Iris pigment epithelial cell (primary cell): ENCODE data around the gene BFSP2.

Experiments
- DNase-seq: peaks from one replicate; pipeline ENCODE4 v3.0.0-alpha.2; 2011; ENCODE audit warnings: low read depth

BFSP2 gene, protein sequence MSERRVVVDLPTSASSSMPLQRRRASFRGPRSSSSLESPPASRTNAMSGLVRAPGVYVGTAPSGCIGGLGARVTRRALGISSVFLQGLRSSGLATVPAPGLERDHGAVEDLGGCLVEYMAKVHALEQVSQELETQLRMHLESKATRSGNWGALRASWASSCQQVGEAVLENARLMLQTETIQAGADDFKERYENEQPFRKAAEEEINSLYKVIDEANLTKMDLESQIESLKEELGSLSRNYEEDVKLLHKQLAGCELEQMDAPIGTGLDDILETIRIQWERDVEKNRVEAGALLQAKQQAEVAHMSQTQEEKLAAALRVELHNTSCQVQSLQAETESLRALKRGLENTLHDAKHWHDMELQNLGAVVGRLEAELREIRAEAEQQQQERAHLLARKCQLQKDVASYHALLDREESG

DNA sequence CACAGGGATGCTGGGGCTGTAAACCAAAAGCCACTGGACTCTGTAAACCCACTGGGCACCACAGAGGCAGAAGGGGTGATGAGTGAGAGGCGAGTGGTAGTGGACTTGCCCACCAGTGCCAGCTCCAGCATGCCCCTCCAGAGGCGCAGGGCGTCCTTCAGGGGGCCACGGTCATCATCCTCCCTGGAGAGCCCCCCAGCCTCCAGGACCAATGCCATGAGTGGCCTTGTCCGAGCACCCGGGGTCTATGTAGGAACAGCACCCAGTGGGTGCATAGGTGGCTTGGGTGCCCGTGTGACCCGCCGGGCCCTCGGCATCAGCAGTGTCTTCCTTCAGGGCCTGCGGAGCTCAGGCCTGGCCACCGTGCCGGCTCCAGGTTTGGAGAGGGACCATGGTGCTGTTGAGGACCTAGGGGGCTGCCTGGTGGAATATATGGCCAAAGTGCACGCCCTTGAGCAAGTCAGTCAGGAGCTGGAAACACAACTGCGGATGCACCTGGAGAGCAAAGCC is at the start of gene BFSP2:
Gene BFSP2, plus strand, starts transcription at position 51 of the 510 bp plus-strand sequence. Its CDS starts 28 bp downstream, at position 79.
- DNase-seq: no peak

DNA sequence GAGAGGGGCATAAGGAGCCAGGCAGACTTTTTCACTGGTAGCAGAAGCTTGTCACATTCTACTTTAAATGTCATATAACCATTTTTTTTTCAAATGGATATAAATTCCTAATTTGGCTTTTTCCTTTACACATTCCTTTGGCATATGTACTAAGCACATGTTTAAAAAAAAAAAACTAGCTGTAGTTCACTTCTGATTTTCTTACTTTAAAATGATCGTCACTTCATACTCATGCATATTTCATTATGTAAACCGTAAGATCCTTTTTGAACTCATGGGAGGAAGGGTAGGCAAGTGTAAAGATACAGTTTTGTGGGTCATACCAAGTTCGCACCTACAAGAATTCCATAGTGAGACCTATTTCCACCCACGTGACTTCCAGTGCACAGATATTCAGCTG is 45.1 kb upstream of the BFSP2 start:
- no peak for DNase-seq

DNA sequence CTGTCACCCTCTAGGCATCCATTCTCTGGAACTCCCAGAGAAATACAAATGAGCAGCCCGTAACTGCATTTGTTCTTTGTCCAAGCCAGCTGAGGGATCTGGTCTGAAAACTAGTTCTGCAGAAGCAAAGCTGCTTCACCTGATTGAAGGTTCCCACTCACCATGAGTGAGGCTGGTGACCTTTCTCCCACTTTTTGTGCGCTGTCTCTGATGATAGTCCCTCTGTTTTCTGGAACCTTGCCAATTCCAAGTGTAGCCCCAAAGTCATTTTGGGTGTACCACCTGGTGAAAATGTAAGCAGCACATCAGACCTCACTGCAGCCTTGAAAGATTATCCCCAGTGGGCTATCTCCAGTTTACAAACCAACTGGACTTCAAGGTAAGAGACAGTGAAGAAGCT is 39.4 kb upstream of the BFSP2 start:
- DNase-seq: no peak

DNA sequence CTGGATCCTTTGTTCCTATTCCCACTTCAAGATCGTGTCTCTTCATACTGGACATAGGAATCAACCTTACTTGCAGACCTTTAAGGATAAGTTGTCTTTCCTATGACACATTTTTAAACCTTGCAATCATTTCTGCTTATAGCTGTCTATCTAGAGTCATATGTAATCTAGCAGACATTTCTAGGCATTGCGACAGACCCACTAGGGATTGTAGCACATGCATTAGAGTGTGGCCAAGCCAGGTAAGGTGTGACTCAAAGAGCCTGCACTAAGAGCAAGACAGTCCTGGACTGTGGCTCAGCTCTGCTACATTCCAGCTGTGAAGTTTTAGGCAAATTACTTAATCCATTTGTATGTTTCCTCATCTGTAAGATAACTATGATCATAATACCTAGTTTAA is 38.8 kb upstream of the BFSP2 start:
- no peak for DNase-seq

DNA sequence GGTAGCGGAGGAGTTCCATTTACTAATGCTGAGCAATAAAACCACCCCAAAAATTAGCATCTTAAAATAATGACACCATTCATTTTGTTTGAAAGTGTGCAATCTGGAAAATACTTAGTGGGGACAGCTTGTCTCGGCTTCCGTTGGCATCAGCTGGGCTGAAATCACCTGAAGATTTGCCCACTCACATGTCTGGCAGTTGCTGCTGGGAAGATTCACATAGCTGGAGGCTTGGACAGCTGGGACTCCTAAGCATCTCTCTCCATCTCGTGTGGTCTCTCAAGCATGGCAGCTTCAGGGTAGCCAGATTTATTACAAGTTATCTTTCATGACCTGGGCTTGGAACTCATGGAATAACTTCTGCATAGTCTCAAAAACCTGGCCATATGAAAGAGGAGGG is 38.4 kb upstream of the BFSP2 start:
- DNase-seq: no peak

DNA sequence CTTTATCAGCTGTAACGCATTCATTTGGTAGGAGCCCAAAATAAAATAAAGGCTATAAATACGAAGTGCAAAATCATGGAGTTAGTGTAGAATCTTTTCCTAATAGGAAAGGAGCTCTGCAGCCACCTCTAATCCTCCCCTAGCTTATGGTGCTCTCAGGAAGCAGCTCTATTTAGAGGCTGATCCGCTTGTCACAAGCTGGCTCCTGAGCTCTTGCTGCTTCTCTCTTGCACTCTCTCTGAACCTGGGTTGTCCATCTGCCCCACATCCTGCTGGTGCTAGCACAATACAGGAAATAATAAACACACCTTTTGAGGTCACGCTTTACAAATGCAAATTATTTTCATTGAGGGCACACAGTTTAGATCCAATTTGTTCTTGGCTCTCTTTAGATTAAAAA is 37.3 kb upstream of the BFSP2 start:
- DNase-seq: no peak

DNA sequence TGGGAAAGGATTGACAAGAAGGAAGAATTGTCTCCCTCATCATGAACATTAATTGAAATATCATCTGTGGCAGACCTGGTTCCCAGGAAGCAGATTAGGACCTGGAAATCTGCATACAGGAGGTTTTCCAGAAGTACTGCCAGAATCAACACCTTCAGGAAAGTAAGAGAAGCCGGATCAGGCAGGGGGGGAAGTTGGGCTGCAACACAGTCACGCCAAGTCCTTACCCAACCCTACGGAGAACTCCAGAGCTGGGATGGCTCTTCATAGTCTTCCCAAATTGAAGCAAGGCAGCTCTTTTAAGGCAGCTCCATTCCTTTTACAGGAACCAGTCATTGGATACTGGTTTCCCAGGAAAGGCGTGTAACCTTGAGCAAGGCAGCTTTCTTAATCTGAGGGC is 35.2 kb upstream of the BFSP2 start:
- no peak for DNase-seq

DNA sequence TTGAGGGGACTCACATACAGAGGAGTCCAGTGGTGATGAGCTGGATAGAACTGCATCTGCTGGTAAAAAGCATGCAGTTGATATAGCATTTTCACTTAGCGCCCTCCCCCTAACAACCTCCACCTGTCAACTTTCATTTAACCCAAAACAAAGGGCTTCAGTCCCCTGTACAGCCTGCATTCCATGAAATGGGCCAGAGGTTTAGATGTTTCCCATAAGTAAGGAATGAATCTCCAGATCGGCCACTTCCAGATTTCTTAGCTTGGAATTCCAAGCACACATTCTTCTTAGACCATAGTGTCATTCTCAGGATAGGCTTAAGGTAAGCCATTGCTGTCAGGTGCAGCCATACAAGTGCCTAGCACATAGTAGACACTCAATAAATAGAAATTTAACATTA is 32.9 kb upstream of the BFSP2 start:
- no peak for DNase-seq

DNA sequence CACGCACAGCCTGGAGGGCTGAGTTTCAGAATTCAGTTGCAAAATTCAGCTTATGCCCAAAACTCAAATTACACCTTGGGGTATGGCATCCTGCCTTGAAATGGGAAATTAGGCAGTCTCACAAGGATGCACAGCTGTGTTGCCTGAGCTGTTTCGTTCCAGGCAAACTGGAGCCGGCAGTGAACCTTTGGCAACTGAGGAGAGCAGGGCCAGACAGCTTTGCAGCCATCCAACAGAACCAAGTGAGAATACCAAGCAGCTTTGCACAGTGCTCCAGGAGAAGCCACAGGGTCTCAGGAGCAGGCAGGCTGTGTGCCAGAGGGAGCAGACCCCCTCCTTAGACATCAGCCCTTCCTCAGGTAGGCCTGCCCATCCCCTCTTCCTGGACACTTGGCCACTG is 32.5 kb upstream of the BFSP2 start:
- DNase-seq: no peak

DNA sequence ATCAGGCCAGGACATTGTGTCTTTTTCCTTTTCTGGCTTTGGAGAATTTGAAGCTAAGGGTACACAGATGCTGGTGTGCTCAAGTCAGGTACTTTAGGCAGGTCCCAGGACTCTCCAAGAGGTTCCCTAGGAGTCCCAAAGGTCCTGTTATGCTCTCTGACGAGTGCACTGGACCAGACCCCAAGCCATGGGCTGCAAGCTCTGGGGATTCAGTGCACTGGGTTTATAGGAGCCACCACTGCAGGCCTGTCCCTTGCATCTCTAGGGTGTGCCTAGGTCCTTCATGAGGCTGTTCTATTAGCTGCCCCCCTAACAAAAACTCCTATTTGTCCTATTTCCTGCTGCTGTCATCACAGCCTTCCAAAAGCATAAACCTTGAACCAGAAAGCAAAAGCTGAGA is 31.9 kb upstream of the BFSP2 start:
- DNase-seq: no peak

DNA sequence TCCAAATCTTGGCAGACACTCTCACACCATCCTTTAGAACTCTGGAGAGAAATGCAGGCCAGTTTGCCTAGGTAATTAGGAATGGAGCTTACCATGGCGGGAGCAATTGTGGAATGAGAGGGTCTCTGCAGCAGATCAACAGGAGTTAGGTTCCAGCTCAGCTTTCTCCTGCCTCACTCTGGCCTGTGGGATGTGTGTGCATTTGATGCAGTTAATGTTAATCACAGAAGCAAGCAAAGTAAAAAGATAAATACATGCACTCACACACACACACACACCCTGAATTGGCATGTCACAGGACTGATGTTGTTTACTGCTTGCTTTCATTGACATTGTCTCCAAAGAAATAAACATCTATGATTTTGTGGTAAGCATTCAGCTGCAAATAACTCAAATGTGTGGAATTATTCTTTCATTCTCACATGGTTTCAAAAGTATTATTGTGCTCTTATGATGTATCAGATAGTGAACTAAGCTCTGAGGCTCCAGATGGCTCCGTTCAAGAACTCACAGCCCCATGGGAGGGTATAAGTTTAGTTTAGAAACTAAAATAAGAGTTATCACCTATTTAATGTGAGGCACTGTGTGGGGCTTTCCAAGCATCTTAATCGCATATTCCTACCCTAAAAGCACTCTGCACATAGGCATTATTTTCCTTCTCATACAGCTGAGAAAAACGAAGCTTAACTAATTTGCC is 31.3 kb upstream of the BFSP2 start:
- DNase-seq: no peak

DNA sequence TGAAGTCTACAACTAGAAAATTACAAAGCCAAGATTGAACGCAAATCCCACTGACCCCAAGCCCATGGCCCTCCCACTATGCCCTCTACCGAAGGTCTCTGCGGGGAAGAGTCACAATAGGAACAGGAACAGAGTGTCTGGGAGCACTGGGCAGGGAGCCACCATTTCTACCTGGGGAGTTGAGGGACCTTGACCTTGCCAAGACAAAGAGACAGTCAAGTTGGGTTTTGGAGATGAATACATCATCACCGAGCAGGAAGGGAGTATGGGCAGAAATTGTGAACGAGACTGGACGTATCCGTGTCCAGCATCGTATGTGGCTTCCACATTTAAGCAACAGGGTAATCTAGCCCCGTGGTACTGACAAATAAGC is 30.8 kb upstream of the BFSP2 start:
- DNase-seq: no peak

DNA sequence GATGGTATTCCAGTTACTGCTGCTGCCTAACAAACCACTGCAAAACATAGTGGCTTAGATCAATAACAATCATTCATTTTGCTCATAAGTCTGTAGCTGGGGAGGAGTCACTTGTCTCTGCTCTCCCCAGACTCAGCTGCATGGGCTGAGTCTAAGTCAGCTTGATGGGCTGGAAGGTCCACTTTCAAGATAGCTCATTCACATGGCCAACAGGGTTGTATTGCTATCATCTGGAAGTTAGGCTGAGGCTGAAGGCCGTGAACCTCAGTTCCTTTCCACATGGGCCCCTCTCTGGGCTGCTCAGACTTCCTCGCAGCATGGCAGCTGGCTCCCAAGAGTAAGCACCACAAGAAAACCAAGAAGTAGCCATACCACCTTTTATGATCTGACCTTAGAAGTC is 28.7 kb upstream of the BFSP2 start:
- no peak for DNase-seq

DNA sequence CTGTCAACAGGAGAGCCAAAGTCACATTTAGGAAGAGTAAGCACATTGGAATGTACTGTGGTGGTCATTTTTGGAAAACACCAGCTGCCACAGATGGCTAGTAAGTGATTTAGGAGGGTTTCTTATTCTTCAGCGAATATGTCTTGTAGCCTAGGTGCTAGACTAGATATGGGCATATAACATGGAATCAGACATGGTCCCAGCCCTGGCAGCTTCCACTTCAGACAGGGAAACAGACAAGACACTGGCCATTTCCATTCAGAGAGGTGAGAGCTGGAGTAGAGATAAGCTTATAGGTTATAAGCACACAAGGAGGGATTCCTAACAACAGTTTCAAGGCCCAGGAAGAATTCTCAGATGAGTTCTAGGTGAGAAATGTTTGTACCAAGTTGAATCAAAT is 28.2 kb upstream of the BFSP2 start:
- DNase-seq: no peak

- peak; percentile 9 for DNase-seq
These were observed 25.0 kb upstream of the BFSP2 start for GRCh38 chr3:133374708-133375402.

- no peak for DNase-seq
These were observed 24.5 kb upstream of the BFSP2 start for GRCh38 chr3:133375403-133375745.

DNA sequence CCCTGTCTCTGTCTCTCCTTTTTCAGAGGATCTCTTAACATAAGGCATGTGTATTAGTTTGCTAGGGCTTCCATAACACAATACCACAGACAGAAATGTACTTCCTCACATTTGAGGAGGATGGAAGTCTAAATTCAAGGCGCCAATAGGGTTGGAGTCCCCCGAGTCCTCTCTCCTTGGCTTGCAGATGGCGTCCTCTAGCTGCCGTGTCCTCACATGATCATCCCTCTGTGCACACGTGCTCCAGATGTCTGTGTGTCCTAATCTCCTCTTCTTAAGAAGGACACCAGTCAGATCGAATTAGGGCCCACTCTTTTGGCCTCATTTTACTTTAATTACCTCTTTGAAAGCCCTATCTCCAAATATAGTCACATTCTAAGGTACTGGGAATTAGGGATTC is 23.0 kb upstream of the BFSP2 start:
- DNase-seq: no peak

- peak; percentile 58 for DNase-seq
These were observed 22.5 kb upstream of the BFSP2 start for GRCh38 chr3:133377396-133377795.

- no peak for DNase-seq
These were observed 19.9 kb upstream of the BFSP2 start for GRCh38 chr3:133379926-133380325.

DNA sequence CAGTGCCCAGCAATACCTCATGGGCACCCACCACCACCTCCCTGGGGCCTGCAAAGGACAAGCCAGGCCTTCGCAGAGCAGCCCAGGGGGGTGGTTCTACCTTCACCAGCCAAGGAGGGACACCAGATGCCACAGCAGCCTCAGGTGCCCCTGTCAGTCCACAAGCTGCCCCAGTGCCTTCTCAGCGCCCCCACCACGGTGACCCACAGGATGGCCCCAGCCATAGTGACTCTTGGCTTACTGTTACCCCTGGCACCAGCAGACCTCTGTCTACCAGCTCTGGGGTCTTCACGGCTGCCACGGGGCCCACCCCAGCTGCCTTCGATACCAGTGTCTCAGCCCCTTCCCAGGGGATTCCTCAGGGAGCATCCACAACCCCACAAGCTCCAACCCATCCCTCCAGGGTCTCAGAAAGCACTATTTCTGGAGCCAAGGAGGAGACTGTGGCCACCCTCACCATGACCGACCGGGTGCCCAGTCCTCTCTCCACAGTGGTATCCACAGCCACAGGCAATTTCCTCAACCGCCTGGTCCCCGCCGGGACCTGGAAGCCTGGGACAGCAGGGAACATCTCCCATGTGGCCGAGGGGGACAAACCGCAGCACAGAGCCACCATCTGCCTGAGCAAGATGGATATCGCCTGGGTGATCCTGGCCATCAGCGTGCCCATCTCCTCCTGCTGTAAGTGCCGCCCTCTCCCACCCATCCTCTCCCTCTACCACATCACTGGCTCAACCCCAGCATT is 19.2 kb upstream of the BFSP2 start:
- no peak for DNase-seq

DNA sequence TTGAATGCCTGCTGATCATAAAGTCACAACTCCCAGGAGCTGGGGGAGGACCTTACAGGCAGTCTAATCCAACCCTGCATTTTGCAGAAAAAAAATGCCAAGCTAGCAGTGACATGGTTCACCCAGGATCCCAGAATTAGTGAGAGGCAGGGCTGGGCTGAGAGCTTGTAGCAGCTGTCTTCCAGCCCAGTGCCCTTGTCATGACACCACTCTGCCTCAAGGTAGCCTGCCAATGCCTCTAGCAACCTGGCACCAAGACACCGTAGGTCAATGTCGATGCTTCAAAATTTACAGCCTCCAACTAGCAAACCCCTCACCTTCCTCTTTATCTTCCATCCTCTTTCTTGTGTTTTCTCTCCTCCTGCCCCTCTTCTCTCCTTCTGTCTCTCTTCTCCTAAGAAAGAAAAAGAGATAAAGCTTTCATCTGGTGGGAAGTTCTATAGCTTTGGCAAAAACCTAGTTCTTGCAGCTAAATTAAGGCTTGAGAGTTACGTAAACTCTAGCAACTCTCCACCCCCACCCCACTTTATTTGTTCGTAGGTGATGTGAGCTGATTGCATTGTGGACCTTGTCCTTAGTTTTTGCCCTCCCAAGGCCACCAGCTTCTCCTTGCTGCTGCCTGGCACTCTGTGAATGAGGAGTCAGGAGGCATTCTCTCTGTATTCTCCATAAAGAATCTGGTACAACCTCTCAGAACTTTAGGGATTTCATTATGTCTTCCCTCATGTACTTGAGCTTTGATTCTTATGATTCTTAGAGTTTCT is 18.3 kb upstream of the BFSP2 start:
- no peak for DNase-seq

DNA sequence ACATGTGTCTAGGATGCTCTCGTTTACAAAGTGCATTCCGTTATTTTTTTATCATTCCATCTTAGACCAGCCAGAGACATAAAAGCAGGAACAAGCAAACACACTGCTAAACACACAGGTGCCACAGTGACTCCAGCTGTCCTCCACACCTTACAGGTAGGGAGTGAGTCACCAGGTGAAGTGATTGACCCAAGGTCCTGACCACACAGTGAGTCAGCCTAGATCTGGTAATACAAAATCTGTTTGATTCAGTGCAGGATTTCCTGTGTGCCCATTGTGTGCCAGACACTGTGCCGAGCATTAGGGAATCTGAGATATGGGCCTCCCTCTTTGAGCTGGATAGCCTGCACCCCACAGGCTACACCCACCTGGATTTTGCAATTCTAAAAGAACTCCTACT is 16.7 kb upstream of the BFSP2 start:
- no peak for DNase-seq
